ENCODE results near the gene UBR1. TPM values are rescaled to one million over a fixed set of nuclear protein-coding genes. Genes with fewer than 3 reads are reported as not detected.

The UBR1 gene
- total RNA-seq (2013; cell fraction: nucleolus; rRNA removed) = 132 and 148 TPM in 2 replicates
- total RNA-seq (2014; rRNA removed) (17.9 and 20.8 TPM in 2 replicates), total RNA-seq (2014; rRNA removed; fragmentation: Illumina TruSeq; extraction: Trizol) (25.5 and 27.5 TPM in 2 replicates), total RNA-seq (2021) (17.2 and 20.6 TPM in 2 replicates), polyA plus RNA-seq (2011; rRNA removed) (15.4 and 21.8 TPM in 2 replicates), polyA plus RNA-seq (2014; fragmentation: Illumina TruSeq; extraction: Trizol) (14.9 and 17.5 TPM in 2 replicates), polyA plus RNA-seq (2014; fragmentation: Nextera tagmentation; extraction: Ambion mirVana) (1 to 10 TPM; 4.5 to 5.5 TPM), polyA plus RNA-seq (2014; rRNA removed) (9.3 and 9.7 TPM in 2 replicates), polyA plus RNA-seq (2016; fragmentation: Nextera tagmentation; extraction: Ambion mirVana) (10 to 100 TPM; 22.5 TPM), polyA minus RNA-seq (2011; rRNA and poly(A)+ RNA removed) (24.8 and 37.7 TPM in 2 replicates), Bru-seq, nascent RNA (percentile 75 among the genes with signal in this experiment), BruChase-seq, experiment 1, labeled RNA remaining after a 6-hour chase (percentile 76 among the genes with signal in this experiment), BruChase-seq, experiment 2, labeled RNA remaining after a 2-hour chase (percentile 76 among the genes with signal in this experiment)
- polyA plus RNA-seq (2011; ENCODE audit: low read depth) = 8.3 TPM
- 5.7 and 7.3 TPM in 2 replicates for polyA plus RNA-seq (2011; cell fraction: cytosol; rRNA removed)
- polyA plus RNA-seq (2011; cell fraction: nucleus; rRNA removed) = 10.7 and 11.8 TPM in 2 replicates
- polyA plus RNA-seq (2012) = 7.8 and 8.2 TPM in 2 replicates
- polyA minus RNA-seq (2011; cell fraction: cytosol; rRNA and poly(A)+ RNA removed) = 13.4 and 13.5 TPM in 2 replicates
- polyA minus RNA-seq (2011; cell fraction: nucleus; rRNA and poly(A)+ RNA removed) = 25.5 and 33.8 TPM in 2 replicates
- long read RNA-seq, experiment 1, partial matches to known transcripts = 2 of 3 reads
- long read RNA-seq, experiment 1, other reads (novel, unspliced or antisense) = 1 of 3 reads
- long read RNA-seq, experiment 2, partial matches to known transcripts = 55 of 74 reads
- long read RNA-seq, experiment 2, other reads (novel, unspliced or antisense) = 15 of 74 reads

GRCh38 chr15:43105778-43106485 lies at the start of gene UBR1:
TSS of gene UBR1 (minus strand) at chr15:43106038. CDS start at chr15:43106022, 16 bp downstream.
- RAD21 ChIA-PET (ENCODE audit: unreplicated experiment) = interaction anchor here (1.0 to 1.1 kb wide), 2 partner anchors 25 to 98 kb away, joined by 3 read pairs; no protein-coding TSS in a partner anchor
- peaks cover 39% of the 10 kb centered on the region for H3K79me2 ChIP-seq (ENCODE audit: control insufficient read depth, insufficient read depth, low read length)
- H2AFZ ChIP-seq (ENCODE audit: control insufficient read depth, low read depth, low read length) = peak within 1 kb of the TSS; percentile 98
- SMC1A ChIA-PET (ENCODE audit: uncharacterized antibody, unreplicated experiment) = interaction anchor here (0.6 to 2.6 kb wide), 15 partner anchors 8 to 1847 kb away, joined by 3 to 13 read pairs (median 4); partner anchors contain the start of gene TMEM62
- H3K27me3 ChIP-seq (replicated peaks in 1 of 2; ENCODE audit: control insufficient read depth in 2 of 2, insufficient read depth in 2 of 2, low read length in 1 of 2) = no peaks in the 10 kb centered on the region
- BruUV-seq (replicated peaks) = TSS peak; percentile 100
- CTCF ChIA-PET = interaction anchor here (0.6 to 1.7 kb wide), 8 partner anchors 11 to 83 kb away, joined by 3 to 7 read pairs (median 3); no protein-coding TSS in a partner anchor
- H3K4me2 ChIP-seq (ENCODE audit: control insufficient read depth, insufficient read depth) = peak within 1 kb of the TSS; percentile 93
- under 1% methylated on average over 33 of the region's 33 CpGs for WGBS (ENCODE audit: insufficient coverage, insufficient replicate concordance, low lambda C conversion rate, missing lambda C conversion rate)
- no peaks in the 10 kb centered on the region; the same call in 1 of the 2 replicates for H3K4me1 ChIP-seq (ENCODE audit: control insufficient read depth, insufficient read depth, low read length)
- H3K9me3 ChIP-seq (replicated peaks; ENCODE audit: control insufficient read depth, insufficient read depth, low read length) = no peaks in the 10 kb centered on the region
- no peaks in the 10 kb centered on the region for H4K20me1 ChIP-seq (ENCODE audit: control insufficient read depth, insufficient read depth)
- H3K27ac ChIP-seq (ENCODE audit: control insufficient read depth, insufficient read depth) = peak within 1 kb of the TSS; percentile 82
- H3K4me3 ChIP-seq = peak within 1 kb of the TSS; percentile 78
- peak within 1 kb of the TSS; percentile 89 for H3K9ac ChIP-seq (ENCODE audit: control insufficient read depth, insufficient read depth, low read length)
- ATAC-seq (peak; percentile 92), DNase-seq (ENCODE audit: low read depth, low spot score) (peak; percentile 69), FAIRE-seq (peak; percentile 95)
- no peaks in the 10 kb centered on the region; a peak in 1 of 4 replicates for H3K36me3 ChIP-seq (ENCODE audit: control insufficient read depth in 2 of 2, insufficient read depth in 2 of 2, low read length in 1 of 2)
- in situ Hi-C loops (cut with MboI) = no loop called here
- intact Hi-C loops (cut with micrococcal nuclease; ENCODE audit: unreplicated experiment) = no loop called here
- POLR2A ChIA-PET = interaction anchor here (0.6 to 1.4 kb wide), 7 partner anchors 13 to 530 kb away, joined by 3 to 8 read pairs (median 4); partner anchors contain the start of gene STARD9
- TF ChIP-seq, protein P1, sequence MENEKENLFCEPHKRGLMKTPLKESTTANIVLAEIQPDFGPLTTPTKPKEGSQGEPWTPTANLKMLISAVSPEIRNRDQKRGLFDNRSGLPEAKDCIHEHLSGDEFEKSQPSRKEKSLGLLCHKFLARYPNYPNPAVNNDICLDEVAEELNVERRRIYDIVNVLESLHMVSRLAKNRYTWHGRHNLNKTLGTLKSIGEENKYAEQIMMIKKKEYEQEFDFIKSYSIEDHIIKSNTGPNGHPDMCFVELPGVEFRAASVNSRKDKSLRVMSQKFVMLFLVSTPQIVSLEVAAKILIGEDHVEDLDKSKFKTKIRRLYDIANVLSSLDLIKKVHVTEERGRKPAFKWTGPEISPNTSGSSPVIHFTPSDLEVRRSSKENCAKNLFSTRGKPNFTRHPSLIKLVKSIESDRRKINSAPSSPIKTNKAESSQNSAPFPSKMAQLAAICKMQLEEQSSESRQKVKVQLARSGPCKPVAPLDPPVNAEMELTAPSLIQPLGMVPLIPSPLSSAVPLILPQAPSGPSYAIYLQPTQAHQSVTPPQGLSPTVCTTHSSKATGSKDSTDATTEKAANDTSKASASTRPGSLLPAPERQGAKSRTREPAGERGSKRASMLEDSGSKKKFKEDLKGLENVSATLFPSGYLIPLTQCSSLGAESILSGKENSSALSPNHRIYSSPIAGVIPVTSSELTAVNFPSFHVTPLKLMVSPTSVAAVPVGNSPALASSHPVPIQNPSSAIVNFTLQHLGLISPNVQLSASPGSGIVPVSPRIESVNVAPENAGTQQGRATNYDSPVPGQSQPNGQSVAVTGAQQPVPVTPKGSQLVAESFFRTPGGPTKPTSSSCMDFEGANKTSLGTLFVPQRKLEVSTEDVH (IDR thresholded peaks at IDR 0.05; ENCODE audit: low read depth, partially characterized antibody) = peak; percentile 73
- TF ChIP-seq, protein P2, sequence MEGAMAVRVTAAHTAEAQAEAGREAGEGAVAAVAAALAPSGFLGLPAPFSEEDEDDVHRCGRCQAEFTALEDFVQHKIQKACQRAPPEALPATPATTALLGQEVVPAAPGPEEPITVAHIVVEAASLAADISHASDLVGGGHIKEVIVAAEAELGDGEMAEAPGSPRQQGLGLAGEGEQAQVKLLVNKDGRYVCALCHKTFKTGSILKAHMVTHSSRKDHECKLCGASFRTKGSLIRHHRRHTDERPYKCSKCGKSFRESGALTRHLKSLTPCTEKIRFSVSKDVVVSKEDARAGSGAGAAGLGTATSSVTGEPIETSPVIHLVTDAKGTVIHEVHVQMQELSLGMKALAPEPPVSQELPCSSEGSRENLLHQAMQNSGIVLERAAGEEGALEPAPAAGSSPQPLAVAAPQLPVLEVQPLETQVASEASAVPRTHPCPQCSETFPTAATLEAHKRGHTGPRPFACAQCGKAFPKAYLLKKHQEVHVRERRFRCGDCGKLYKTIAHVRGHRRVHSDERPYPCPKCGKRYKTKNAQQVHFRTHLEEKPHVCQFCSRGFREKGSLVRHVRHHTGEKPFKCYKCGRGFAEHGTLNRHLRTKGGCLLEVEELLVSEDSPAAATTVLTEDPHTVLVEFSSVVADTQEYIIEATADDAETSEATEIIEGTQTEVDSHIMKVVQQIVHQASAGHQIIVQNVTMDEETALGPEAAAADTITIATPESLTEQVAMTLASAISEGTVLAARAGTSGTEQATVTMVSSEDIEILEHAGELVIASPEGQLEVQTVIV (IDR thresholded peaks at IDR 0.05; ENCODE audit: borderline replicate concordance, partially characterized antibody) = peak; percentile 98
- TF ChIP-seq CREB1 (IDR thresholded peaks at IDR 0.05; ENCODE audit: low read depth) (peak; percentile 90), IKZF1 (conservative IDR thresholded peaks at IDR 0.05) (peak; percentile 95), IRF4 (IDR thresholded peaks at IDR 0.05; ENCODE audit: low read depth, low read length) (0 out of 2 replicates have a peak, but pooled peaks have one; percentile 17), RUNX3 (IDR thresholded peaks at IDR 0.05; ENCODE audit: low read length) (peak; percentile 67), NBN (IDR thresholded peaks at IDR 0.05) (peak; percentile 89), SREBF2 (IDR thresholded peaks at IDR 0.05; ENCODE audit: low read length) (peak; percentile 30; the same call in 1 of the 2 replicates), JUNB (IDR thresholded peaks at IDR 0.05) (peak; percentile 99), ESRRA (IDR thresholded peaks at IDR 0.05; ENCODE audit: low read length) (peak; percentile 63; the same call in 1 of the 2 replicates), CREM (IDR thresholded peaks at IDR 0.05; ENCODE audit: low read depth) (peak; percentile 85), BCL3 (IDR thresholded peaks at IDR 0.05; ENCODE audit: borderline replicate concordance, insufficient read depth, low read depth, low read length, poor library complexity, severe bottlenecking) (no peak)

Measured in GM12878 (cell line).